ENCODE results near the gene PDIK1L.
"Not testable (repeated sequence)": the region's sequence is repeated elsewhere in the genome, so short reads cannot be mapped to it uniquely, and the experiment has no call there.

Gene PDIK1L

GRCh38 chr1:26098602-26099001 is 13.0 kb upstream of the PDIK1L start:
- H3K4me1 ChIP-seq (ENCODE audit: control insufficient read depth in 1 of 2, insufficient read depth in 1 of 2, low read depth in 1 of 2, low read length in 1 of 2), result no peaks in the 10 kb centered on the region
- H3K9me3 ChIP-seq, result no peaks in the 10 kb centered on the region
- peaks cover 41% of the 10 kb centered on the region for H3K27me3 ChIP-seq
- no peak overlapping the region for H3K27ac ChIP-seq
- no peaks in the 10 kb centered on the region for H3K36me3 ChIP-seq
- TF ChIP-seq CTCF (IDR thresholded peaks at IDR 0.05), result no peak
- H3K4me3 ChIP-seq (ENCODE audit: low read depth in 1 of 2, low read length in 1 of 2), result no peak overlapping the region

GRCh38 chr1:26099780-26100179 is 11.8 kb upstream of the PDIK1L start:
- Histone ChIP-seq H3K36me3 (no peaks in the 10 kb centered on the region), H3K27ac (no peak overlapping the region), H3K27me3 (peaks cover 30% of the 10 kb centered on the region), H3K4me1 (ENCODE audit: control insufficient read depth in 1 of 2, insufficient read depth in 1 of 2, low read depth in 1 of 2, low read length in 1 of 2) (no peaks in the 10 kb centered on the region), H3K4me3 (ENCODE audit: low read depth in 1 of 2, low read length in 1 of 2) (no peak overlapping the region), H3K9me3 (no peaks in the 10 kb centered on the region)
- no peak for TF ChIP-seq CTCF (IDR thresholded peaks at IDR 0.05)

GRCh38 chr1:26100204-26100603 is 11.4 kb upstream of the PDIK1L start:
- H3K9me3 ChIP-seq; H3K4me3 ChIP-seq (ENCODE audit: low read depth in 1 of 2, low read length in 1 of 2); H3K4me1 ChIP-seq (ENCODE audit: control insufficient read depth in 1 of 2, insufficient read depth in 1 of 2, low read depth in 1 of 2, low read length in 1 of 2); H3K27ac ChIP-seq; H3K36me3 ChIP-seq: not testable (repeated sequence)
- peaks cover 25% of the 10 kb centered on the region for H3K27me3 ChIP-seq

- H3K4me3 ChIP-seq (ENCODE audit: low read depth in 1 of 2, low read length in 1 of 2), result no peak overlapping the region
- no peaks in the 10 kb centered on the region for H3K9me3 ChIP-seq
- no peaks in the 10 kb centered on the region for H3K4me1 ChIP-seq (ENCODE audit: control insufficient read depth in 1 of 2, insufficient read depth in 1 of 2, low read depth in 1 of 2, low read length in 1 of 2)
- H3K27ac ChIP-seq, result no peak overlapping the region
- H3K36me3 ChIP-seq, result no peaks in the 10 kb centered on the region
- peaks cover 25% of the 10 kb centered on the region for H3K27me3 ChIP-seq
- TF ChIP-seq CTCF (IDR thresholded peaks at IDR 0.05), result no peak
Observed at GRCh38 chr1:26102119-26102518, 9.5 kb upstream of the PDIK1L start.

- no peaks in the 10 kb centered on the region for H3K36me3 ChIP-seq
- no peak for TF ChIP-seq CTCF (IDR thresholded peaks at IDR 0.05)
- H3K4me1 ChIP-seq (ENCODE audit: control insufficient read depth in 1 of 2, insufficient read depth in 1 of 2, low read depth in 1 of 2, low read length in 1 of 2), result no peaks in the 10 kb centered on the region
- peaks cover 22% of the 10 kb centered on the region for H3K27me3 ChIP-seq
- no peak overlapping the region for H3K4me3 ChIP-seq (ENCODE audit: low read depth in 1 of 2, low read length in 1 of 2)
- no peak overlapping the region for H3K27ac ChIP-seq
- no peaks in the 10 kb centered on the region for H3K9me3 ChIP-seq
Observed at GRCh38 chr1:26102526-26102925, 9.1 kb upstream of the PDIK1L start.

- not testable (repeated sequence) for H3K9me3 ChIP-seq, H3K36me3 ChIP-seq
- H3K27me3 ChIP-seq, result peaks cover 22% of the 10 kb centered on the region
Observed at GRCh38 chr1:26105226-26105548, 6.4 kb upstream of the PDIK1L start.

More at GRCh38 chr1:26105226-26105548, 6.4 kb upstream of the PDIK1L start:
- H3K27ac ChIP-seq; H3K4me3 ChIP-seq (ENCODE audit: low read depth in 1 of 2, low read length in 1 of 2); H3K4me1 ChIP-seq (ENCODE audit: control insufficient read depth in 1 of 2, insufficient read depth in 1 of 2, low read depth in 1 of 2, low read length in 1 of 2): not testable (repeated sequence)

Data from neutrophil (primary cell).